GM12873 (cell line): ENCODE data around the gene NELL1.

Experiments used
- TF ChIP-seq, protein P1 (sequence below): IDR thresholded peaks from 2 replicates; pipeline ENCODE4 v1.5.1; 2012; ENCODE audit warnings: low read depth, mild to moderate bottlenecking, moderate library complexity, low read length, control low read depth; ENCODE audit not compliant: insufficient read depth; ENCODE audit errors: missing control alignments

NELL1 gene

DNA sequence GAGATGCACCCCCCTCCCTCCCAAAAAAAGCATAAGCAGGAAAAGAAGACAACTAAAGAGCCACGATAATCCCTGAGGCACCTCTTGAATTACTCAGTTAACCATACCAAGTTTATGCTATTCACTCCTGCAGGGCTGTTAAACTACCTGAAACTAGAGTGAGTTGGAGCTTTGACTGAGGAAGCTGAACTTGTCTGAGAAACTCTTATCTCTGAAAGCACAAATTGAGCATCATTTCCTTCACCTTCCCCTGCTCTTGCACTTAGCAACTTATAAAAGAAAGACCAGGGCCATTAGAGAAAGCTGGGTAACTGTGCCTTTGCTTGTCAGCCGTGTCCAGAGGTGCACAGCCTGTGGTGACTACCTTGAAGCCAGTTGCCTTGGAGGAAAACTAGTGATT is 745.6 kb downstream of the NELL1 start:
- TF ChIP-seq, protein P1, sequence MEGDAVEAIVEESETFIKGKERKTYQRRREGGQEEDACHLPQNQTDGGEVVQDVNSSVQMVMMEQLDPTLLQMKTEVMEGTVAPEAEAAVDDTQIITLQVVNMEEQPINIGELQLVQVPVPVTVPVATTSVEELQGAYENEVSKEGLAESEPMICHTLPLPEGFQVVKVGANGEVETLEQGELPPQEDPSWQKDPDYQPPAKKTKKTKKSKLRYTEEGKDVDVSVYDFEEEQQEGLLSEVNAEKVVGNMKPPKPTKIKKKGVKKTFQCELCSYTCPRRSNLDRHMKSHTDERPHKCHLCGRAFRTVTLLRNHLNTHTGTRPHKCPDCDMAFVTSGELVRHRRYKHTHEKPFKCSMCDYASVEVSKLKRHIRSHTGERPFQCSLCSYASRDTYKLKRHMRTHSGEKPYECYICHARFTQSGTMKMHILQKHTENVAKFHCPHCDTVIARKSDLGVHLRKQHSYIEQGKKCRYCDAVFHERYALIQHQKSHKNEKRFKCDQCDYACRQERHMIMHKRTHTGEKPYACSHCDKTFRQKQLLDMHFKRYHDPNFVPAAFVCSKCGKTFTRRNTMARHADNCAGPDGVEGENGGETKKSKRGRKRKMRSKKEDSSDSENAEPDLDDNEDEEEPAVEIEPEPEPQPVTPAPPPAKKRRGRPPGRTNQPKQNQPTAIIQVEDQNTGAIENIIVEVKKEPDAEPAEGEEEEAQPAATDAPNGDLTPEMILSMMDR = no peak

DNA sequence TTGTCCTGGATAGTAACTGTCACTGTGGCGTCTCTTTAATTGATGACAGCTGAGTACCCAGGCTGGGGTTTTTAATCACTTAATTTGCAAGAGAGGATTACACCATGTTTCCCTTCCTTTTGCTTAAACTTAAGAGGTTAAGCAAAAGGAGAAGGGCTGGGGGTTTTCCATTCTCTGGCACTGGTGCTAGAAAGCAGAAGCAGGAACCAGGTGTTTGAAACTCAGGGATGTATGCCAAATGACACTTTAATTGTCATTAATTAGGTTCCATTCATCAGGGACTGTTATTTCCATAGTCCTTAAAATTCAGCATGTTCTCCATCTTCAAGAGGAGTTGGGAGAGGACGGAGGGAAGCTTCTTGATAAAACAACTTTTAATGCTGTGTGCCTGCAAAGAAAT is 746.2 kb downstream of the NELL1 start:
- TF ChIP-seq, protein P1 = no peak

DNA sequence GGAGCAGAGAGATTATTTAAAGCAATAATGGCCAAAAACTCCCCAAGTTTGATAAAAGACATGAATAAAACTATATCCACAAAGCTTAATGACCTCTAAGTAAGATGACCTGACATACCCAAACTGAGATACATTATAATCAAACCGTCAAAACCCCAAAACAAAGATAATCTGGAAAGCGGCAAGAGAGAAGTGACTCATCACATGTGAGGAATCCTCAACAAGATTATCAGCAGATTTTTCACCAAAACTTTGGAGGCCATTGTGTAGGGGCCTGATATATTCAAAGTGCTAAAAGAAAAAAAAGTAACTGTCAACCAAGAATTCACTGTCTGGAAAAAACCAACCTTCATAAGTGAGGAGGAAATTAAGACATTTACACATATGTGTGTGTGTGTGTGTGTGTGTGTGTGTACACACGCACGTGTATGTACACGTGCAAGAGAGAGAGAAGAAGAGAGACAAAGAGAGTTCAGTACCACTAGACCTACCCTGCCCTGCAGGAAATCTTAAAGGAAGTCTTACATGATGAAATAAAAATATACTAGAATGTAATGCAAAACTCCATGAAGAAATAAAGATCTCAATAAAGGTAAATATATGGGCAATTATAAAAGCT is 752.4 kb downstream of the NELL1 start:
- TF ChIP-seq, protein P1 = no peak

DNA sequence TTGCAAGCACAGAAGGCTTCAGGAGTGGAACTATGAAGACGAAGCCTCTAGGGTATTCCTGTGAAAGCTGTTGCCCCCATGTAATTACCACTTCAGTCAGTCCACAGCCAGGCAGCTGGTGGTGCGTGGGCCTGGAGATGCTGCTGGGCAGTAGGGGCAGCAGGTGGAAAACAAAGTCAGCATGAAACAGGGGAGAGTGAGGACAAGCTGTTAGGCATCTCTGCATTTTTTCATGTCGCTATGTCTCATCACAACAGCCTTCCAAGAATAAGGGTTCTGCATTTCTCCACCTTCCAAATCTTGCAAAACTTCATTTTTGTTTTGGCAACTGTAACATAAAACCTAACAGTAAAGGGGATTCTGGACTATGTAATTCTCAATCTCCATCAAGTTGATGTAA is 757.5 kb downstream of the NELL1 start:
- TF ChIP-seq, protein P1 = no peak

DNA sequence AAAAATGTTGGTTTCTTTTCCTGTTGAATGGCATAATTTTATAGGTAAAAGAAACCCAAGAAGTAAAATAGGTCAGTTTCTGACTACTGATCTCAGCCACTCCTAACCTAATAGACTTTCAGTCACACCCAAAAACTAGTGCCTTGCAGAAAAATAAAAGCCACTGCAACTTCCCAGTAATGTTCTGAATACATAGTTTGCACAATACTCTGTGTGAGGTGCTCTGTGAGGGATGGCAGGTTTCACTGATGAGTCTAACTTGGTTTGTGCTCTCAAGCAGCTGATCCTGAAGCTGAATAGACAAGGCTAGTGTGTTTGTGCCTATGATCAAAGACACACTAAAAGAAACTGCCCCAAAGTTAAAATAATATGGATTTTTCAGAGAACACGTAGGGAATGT is 758.3 kb downstream of the NELL1 start:
- TF ChIP-seq, protein P1 = no peak

DNA sequence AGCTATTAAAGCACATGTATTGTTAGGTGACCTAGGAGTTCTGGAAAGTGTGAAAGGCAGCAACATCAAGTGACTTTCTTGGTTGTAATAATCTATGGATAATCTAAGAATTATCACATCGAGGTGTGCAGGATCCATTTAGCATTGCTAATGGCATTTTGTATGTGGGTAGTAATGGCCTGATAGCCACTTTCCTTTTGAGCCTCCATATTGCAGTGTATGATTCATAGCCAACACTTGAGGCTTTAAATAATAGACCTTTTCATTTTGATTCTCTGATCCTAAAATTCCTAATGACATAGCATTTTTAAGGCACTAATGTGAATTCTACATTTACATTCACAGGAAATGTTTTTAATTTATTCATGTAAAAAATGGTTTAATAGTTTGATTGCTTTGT is 759.4 kb downstream of the NELL1 start:
- TF ChIP-seq, protein P1 = no peak

DNA sequence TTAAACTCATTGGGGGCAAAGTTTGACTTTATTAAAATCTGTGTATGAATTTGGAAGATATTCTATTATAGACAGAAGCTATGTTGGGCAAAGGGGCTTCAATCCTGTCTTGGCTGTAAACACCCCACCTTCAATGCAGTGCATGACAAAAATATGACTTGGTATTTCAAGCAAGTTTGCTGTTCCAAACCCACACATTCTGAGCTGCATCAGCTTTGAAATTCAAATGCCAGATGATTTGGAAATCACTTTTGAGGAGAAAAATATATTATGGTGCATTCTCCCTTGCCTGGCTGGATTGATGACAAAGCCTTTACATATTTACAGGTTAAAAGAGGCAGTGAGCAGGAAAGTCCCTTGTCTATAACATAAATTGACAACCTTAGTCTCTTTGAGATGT is 760.0 kb downstream of the NELL1 start:
- TF ChIP-seq, protein P1 = no peak
